Liver (tissue), 3 donors: ENCODE data around the gene ANKRD27.

ENCODE experiments used
- EGR1 ChIP-seq, 2 donors: IDR thresholded peaks; 2 replicates each; pipeline ENCODE4 v1.6.1; 2016 to 2018; ENCODE audit warnings: antibody characterized with exemption in 2 of 2, low read depth in 2 of 2
- FOXA1 ChIP-seq: IDR thresholded peaks from 2 replicates; pipeline ENCODE4 v1.6.1; 2016; ENCODE audit warnings: antibody characterized with exemption
- GABPA ChIP-seq, 2 donors: IDR thresholded peaks in 1 of 2; conservative IDR thresholded peaks in 1 of 2; 2 replicates each; pipeline ENCODE4 v1.6.1; 2016; ENCODE audit warnings: antibody characterized with exemption in 2 of 2, mild to moderate bottlenecking in 1 of 2, moderate library complexity in 1 of 2
- JUND ChIP-seq, 2 donors: IDR thresholded peaks; 2 replicates each; pipeline ENCODE4 v1.6.1; 2016; ENCODE audit warnings: antibody characterized with exemption in 2 of 2
- MAX ChIP-seq: IDR thresholded peaks from 2 replicates; pipeline ENCODE4 v1.6.1; 2016; ENCODE audit warnings: antibody characterized with exemption
- RAD21 ChIP-seq, 2 donors: IDR thresholded peaks; 2 replicates each; pipeline ENCODE4 v1.6.1; 2016; ENCODE audit warnings: antibody characterized with exemption in 2 of 2, mild to moderate bottlenecking in 2 of 2
- SP1 ChIP-seq: IDR thresholded peaks from 2 replicates; pipeline ENCODE4 v1.6.1; 2018; ENCODE audit warnings: antibody characterized with exemption, mild to moderate bottlenecking
- YY1 ChIP-seq: IDR thresholded peaks from 2 replicates; pipeline ENCODE4 v1.6.1; 2016; ENCODE audit warnings: antibody characterized with exemption, mild to moderate bottlenecking
- ZBTB33 ChIP-seq: IDR thresholded peaks from 2 replicates; pipeline ENCODE4 v1.6.1; 2016; ENCODE audit warnings: antibody characterized with exemption
- TF ChIP-seq, protein P1 (sequence below): fragments of 150-350 bp; IDR thresholded peaks from 2 replicates; pipeline ENCODE4 v1.5.1; 2017; ENCODE audit warnings: improper control_type of control experiment, low read depth, low read length; ENCODE audit not compliant: missing input control
- TF ChIP-seq, protein P2 (sequence below): IDR thresholded peaks from 2 replicates; pipeline ENCODE4 v1.6.1; 2016; ENCODE audit warnings: antibody characterized with exemption, mild to moderate bottlenecking
- TF ChIP-seq, protein P3 (sequence below): IDR thresholded peaks from 2 replicates; pipeline ENCODE4 v1.6.1; 2016; ENCODE audit warnings: antibody characterized with exemption
- donor health status: healthy.
- donor health status: healthy.

- TF ChIP-seq JUND (IDR thresholded peaks at IDR 0.05), result no peak
- TF ChIP-seq, protein P1, sequence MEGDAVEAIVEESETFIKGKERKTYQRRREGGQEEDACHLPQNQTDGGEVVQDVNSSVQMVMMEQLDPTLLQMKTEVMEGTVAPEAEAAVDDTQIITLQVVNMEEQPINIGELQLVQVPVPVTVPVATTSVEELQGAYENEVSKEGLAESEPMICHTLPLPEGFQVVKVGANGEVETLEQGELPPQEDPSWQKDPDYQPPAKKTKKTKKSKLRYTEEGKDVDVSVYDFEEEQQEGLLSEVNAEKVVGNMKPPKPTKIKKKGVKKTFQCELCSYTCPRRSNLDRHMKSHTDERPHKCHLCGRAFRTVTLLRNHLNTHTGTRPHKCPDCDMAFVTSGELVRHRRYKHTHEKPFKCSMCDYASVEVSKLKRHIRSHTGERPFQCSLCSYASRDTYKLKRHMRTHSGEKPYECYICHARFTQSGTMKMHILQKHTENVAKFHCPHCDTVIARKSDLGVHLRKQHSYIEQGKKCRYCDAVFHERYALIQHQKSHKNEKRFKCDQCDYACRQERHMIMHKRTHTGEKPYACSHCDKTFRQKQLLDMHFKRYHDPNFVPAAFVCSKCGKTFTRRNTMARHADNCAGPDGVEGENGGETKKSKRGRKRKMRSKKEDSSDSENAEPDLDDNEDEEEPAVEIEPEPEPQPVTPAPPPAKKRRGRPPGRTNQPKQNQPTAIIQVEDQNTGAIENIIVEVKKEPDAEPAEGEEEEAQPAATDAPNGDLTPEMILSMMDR, result no peak
- TF ChIP-seq MAX, result no peak
- no peak for TF ChIP-seq EGR1 (IDR thresholded peaks at IDR 0.05; ENCODE audit: low read depth in 2 of 2)
- no peak for TF ChIP-seq GABPA (IDR thresholded peaks at IDR 0.05 in 1 of 2, conservative IDR thresholded peaks at IDR 0.05 in 1 of 2)
- TF ChIP-seq RAD21 (IDR thresholded peaks at IDR 0.05), result no peak
- TF ChIP-seq FOXA1, result no peak
- TF ChIP-seq, protein P2, sequence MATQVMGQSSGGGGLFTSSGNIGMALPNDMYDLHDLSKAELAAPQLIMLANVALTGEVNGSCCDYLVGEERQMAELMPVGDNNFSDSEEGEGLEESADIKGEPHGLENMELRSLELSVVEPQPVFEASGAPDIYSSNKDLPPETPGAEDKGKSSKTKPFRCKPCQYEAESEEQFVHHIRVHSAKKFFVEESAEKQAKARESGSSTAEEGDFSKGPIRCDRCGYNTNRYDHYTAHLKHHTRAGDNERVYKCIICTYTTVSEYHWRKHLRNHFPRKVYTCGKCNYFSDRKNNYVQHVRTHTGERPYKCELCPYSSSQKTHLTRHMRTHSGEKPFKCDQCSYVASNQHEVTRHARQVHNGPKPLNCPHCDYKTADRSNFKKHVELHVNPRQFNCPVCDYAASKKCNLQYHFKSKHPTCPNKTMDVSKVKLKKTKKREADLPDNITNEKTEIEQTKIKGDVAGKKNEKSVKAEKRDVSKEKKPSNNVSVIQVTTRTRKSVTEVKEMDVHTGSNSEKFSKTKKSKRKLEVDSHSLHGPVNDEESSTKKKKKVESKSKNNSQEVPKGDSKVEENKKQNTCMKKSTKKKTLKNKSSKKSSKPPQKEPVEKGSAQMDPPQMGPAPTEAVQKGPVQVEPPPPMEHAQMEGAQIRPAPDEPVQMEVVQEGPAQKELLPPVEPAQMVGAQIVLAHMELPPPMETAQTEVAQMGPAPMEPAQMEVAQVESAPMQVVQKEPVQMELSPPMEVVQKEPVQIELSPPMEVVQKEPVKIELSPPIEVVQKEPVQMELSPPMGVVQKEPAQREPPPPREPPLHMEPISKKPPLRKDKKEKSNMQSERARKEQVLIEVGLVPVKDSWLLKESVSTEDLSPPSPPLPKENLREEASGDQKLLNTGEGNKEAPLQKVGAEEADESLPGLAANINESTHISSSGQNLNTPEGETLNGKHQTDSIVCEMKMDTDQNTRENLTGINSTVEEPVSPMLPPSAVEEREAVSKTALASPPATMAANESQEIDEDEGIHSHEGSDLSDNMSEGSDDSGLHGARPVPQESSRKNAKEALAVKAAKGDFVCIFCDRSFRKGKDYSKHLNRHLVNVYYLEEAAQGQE, result no peak
- no peak for TF ChIP-seq ZBTB33
- no peak for TF ChIP-seq SP1
- no peak for TF ChIP-seq YY1
- TF ChIP-seq, protein P3, sequence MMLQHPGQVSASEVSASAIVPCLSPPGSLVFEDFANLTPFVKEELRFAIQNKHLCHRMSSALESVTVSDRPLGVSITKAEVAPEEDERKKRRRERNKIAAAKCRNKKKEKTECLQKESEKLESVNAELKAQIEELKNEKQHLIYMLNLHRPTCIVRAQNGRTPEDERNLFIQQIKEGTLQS, result no peak
Measured at GRCh38 chr19:32580353-32580900, 94.6 kb downstream of the ANKRD27 start.
